HL-60/S4 (cell line): ENCODE results near the gene MORC4.
"Not testable (repeated sequence)": the region's sequence is repeated elsewhere in the genome, so short reads cannot be mapped to it uniquely, and the experiment has no call there.

Source experiments
- in situ Hi-C: fragments of 300-500 bp; cut with MboI; formaldehyde crosslinking; loops from 2 replicates; pipeline ENCODE4 v1.14.3; 2022; ENCODE audit warnings: low sequenced_read_pairs

The MORC4 gene

DNA sequence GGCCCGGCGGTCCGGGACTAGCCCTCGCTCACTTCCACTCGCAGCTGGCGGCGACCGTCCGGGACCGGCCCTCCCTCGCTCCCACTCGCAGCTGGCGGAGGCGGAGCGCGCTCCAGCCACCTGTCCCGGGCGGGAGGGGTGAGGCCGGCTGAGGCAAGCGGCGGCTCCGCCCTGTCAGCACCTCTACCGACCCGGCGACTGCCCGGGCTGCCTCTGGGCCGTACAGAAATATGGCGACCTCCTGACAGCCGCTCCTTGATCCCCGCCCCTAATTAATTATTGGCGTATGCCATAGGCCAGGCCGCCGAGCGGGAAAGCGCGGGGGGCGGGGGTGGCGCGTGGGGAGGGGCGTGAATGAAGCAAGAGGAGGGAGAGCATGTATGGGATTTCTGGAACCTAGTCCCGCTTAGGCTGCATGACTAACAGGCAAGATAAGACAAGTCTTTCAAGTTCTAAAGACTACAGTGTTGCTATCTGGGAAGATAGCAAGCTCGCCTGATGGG is at the start of gene MORC4:
Gene MORC4 (minus strand): TSS at position 200 of the 503 bp plus-strand sequence. CDS start 243 bp downstream, outside the sequence.
- in situ Hi-C loops: no loop called here

GRCh38 chrX:107047622-107048021 is 47.6 kb upstream of the MORC4 start:
- in situ Hi-C loops: no loop called here

- in situ Hi-C loops: no loop called here
These were observed 29.7 kb upstream of the MORC4 start for GRCh38 chrX:107029752-107030151.

GRCh38 chrX:107025545-107025944 is 25.5 kb upstream of the MORC4 start:
- in situ Hi-C loops: no loop called here

DNA sequence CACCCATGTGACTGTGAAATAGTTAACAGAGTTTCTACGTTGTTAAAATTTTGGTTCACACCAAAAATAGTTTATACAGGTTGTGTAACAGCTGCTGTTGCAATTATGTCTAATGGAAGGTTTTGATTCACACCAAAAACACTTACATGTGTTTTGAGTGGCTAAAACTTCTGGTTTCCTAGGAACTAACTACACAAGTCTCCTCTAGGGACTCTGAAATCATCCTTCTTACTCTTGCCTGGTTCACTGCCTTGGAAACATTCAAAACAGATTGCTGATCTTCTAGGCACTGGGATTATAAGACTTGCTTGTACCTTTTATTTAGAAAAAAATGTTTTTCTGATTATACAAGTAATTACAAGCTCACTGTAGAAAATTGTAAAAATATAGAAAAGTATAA is 14.9 kb upstream of the MORC4 start:
- in situ Hi-C loops: no loop called here

GRCh38 chrX:107008034-107008433 is 8.0 kb upstream of the MORC4 start:
- in situ Hi-C loops: no loop called here

- in situ Hi-C loops: no loop called here
These were observed 723 bp downstream of the MORC4 start for GRCh38 chrX:106999002-106999975.

DNA sequence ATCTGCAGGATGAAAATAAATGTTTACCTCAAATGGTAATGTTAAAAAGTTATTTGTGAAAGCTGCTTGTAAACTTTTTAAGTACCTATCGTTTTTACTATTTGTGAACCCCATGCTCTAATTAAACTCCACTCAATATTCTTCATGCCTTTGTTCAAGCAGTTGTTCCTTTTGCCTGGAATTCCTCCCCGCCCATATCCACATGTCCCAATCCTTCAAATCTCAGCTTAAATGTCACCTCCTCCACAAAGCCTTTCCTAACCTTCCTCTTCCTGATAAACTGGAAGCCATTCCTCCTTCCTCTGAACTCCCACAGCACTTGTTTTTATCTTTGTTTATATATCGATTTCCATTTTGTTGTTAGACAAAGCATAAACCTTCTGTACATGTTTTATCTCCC is 2.4 kb downstream of the MORC4 start:
- in situ Hi-C loops: no loop called here

GRCh38 chrX:106995678-106996077 is 4.3 kb downstream of the MORC4 start:
- in situ Hi-C loops: no loop called here

DNA sequence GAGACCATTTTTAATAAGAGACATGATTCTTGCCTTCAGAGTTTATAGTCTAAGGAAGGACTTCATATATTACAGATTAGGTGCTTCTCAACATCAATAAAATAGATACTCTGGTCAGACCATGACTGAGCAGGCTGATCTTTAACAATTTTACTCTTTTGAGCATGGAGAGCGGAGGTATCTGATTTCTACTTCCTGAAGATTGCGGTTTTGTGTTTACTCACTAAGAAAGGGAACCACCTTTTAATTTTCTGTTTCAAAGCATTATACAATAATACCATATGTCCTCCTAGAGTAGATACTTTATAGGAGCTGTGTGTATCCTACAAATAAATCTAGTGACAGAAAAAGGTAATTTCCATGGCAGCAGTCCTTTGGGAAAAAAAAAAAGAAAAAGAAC is 12.5 kb downstream of the MORC4 start:
- in situ Hi-C loops: no loop called here

DNA sequence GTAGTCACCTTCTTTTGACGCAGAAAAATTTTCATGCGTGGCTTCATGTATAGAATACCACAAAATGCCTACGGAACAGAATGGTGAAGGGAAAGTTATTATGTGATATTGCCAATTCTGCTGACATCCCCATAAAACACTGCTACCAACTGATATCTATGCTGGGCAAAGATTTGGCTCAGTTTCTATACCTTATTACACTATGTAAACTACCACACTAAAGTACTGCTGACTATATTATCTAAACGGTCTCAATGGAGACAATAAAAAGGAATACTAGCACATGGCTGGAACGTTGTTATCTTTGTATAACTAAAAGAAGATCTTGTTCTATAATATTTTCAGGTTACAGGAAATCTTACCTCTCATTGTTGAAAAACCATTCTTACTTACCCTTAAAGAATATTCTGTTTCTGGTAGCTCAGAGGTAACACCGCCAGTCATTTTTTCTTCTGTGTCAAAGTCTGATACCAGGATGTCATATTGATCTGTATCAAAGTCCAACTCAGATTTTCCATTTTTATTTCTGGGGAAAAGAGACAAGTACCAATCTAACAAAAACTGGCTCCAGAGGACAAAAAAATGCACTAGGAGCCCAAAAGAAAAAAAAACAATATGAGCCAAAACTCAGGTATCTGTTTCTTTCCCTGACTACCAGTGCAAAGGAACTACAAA is 18.9 kb downstream of the MORC4 start:
- in situ Hi-C loops: no loop called here

GRCh38 chrX:106976416-106976815 is 23.6 kb downstream of the MORC4 start:
- in situ Hi-C loops: no loop called here

DNA sequence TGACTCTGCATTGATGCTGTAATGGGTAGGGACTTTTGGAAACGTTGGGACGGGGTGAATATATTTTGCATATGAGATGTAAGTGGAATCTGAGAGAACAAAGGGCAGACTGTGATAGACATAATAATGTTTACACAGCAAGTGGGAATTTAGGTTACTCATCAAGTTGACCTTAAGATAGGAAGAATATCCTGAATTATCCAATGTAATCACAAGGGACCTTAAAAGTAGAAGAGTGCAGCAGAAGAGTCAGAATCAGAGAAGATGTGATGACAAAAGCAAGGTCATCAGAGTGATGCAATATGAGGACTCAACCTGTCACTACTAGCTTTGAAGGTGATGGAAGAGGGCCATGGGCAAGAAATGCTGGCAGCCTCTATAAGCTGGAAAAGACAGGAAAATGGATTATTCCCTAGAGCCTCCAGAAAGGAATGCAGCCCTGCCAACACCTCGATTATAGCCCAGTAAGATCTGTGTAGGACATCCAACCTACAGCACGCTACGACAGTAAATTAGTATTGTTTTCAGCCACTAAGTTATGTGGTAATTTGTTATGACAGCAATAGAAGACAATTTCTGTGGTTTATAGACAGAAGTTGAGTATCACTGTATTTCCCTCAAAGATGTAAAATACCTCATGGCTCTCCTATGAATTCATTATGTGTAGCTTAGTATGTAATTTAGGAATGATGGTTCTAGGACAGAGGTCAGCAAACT is 26.4 kb downstream of the MORC4 start:
- in situ Hi-C loops: no loop called here

DNA sequence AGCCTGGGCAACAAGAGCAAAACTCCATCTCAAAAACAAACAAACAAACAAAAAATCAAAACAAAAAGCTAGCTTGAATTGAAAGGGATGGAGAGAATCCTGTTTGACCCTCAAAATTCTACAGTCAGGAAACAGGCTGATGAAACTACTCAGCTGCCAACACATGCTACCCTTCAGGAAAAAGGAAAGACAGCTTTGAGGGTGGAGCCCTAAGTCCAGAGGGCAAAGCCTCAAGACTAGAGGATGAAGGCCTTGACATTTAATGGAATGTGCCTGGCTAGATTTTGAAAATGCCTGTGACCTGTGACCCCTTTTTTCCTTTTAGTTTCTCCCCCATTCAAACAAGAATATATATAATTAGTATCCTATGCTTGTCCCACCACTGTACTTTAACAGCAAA is 27.1 kb downstream of the MORC4 start:
- in situ Hi-C loops: no loop called here

DNA sequence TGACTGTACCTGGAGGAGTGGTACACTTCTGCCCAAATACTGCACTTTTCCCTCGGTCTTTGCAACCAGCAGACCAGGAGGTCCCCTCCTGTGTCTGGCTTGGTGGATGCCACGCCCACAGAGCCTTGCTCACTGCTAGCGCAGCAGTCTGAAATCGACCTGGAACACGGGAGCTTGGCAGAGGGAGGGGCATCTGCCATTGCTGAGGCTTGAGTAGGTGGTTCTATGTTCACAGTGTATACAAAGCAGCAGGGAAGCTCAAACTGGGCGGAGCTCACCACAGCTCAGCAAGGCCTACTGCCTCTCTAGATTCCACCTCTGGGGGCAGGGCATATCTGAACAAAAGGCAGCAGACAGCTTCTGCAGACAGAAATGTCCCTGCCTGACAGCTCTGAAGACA is 33.5 kb downstream of the MORC4 start:
- in situ Hi-C loops: not testable (repeated sequence)

DNA sequence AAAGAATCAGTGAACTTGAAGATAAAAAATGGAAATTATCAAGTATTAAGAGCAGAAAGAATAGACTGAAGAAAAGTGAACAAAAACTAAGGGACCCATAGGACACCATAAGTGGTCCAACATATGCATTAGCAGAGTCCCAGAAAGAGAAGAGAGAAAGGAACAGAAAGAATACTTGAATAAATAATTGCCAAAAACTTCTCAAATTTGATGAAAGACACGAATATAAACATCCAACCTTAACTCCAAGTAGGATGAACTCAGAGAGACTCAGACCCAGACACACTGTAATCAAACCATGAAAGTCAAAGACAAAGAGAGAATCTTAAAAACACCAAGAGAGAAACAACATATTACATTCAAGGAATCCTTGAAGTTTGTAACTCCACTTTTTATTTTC is 35.7 kb downstream of the MORC4 start:
- in situ Hi-C loops: no loop called here

GRCh38 chrX:106963111-106963510 is 36.9 kb downstream of the MORC4 start:
- in situ Hi-C loops: no loop called here

- in situ Hi-C loops: no loop called here
These were observed 40.1 kb downstream of the MORC4 start for GRCh38 chrX:106959901-106960300.

DNA sequence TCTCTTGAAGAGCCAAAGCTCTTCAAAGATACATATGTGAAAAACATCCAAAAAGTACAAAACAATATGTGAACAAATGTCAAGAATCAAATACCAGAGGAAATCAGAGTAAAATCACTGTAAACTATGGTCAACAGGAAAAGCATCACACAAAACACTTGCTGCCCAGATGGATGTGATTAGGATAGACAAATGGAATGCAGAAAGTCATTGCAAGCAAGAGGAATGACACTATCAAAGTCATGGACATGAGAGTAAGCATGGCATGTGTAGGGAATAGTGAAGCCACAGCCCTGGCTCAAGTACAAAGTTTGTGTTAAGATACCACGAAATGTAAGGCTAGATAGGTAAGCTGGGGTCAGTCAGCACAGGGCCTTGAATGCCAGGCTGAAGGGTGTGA is 42.2 kb downstream of the MORC4 start:
- in situ Hi-C loops: no loop called here

DNA sequence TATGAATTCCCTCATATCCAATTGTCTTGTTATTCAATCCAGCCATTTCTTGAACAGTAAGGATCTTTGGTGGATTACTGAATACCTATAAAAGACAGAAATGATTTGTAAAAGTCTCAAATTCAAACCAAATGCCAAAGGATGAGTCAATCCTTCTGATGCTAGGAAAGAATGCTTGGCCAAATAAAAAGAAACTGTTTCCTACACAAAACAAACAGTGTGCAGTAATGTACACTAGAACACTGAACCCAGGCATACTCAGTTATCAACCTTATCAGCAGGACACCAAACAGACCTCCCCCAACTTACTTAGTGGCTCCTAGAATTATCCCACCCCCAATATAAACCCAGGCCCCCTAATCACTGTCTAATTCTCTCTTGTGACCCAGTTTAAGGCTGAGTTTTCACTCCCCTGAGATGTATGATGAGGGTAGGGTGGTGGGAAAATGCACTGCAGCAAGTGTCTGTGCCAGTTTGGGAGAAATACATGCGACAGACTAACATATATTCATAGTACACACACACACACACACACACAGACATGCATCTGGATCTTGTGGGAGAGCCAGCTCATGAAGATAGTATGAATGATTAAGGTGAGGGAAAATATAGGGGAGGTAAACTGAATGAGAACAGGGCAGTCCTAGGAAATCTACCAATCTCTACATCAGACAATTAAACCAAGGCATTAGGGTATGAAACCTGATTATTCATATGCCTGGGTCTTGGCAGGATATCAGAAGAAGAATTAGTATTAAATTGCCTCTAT is 44.8 kb downstream of the MORC4 start:
- in situ Hi-C loops: no loop called here

GRCh38 chrX:106954041-106954440 is 46.0 kb downstream of the MORC4 start:
- in situ Hi-C loops: no loop called here
